ENCODE results near the gene HLA-F. TPM values are rescaled to one million over a fixed set of nuclear protein-coding genes. Genes with fewer than 3 reads are reported as not detected.
A peak's percentile ranks its signal among the peaks of the same experiment; 100 is the strongest.

The HLA-F gene
- total and polyA plus RNA-seq, 7 donors: 12.0 to 26.5 (median 17.0) TPM

DNA sequence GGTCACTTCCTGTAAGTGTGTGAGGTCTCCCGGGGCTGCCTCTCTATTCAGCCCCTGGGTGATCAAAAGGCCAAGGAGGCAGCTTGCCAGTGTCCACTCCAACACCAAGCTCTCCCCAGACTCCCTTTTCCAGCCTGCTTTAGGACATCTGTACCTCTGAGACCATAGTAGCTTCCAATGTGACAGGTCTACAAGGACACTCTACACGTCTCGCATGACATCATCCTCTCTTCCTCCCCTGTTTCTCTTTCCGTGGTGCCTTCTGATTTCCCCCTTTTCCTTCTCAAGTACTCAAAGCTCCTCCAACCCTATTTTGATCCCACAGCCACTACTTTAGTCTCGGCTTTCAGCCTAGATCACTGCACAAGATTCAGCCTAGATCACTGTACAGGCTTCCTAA is 26.4 kb downstream of the HLA-F start:
- no peaks in the 10 kb centered on the region for H3K27me3 ChIP-seq (ENCODE audit: insufficient read depth in 3 of 3, low read length in 2 of 3)
- DNase-seq: no peak
- ATAC-seq: no peak
- H3K36me3 ChIP-seq (ENCODE audit: insufficient read depth in 1 of 2, low read depth in 1 of 2): no peaks in the 10 kb centered on the region
- peak overlapping the region; percentile 82 for H3K4me3 ChIP-seq
- no peak overlapping the region for H3K27ac ChIP-seq
- H3K9me3 ChIP-seq: no peaks in the 10 kb centered on the region
- 54 to 58% (median 55%) methylated on average over 5 of the region's 5 CpGs for WGBS, 3 donors
- TF ChIP-seq, protein P1, sequence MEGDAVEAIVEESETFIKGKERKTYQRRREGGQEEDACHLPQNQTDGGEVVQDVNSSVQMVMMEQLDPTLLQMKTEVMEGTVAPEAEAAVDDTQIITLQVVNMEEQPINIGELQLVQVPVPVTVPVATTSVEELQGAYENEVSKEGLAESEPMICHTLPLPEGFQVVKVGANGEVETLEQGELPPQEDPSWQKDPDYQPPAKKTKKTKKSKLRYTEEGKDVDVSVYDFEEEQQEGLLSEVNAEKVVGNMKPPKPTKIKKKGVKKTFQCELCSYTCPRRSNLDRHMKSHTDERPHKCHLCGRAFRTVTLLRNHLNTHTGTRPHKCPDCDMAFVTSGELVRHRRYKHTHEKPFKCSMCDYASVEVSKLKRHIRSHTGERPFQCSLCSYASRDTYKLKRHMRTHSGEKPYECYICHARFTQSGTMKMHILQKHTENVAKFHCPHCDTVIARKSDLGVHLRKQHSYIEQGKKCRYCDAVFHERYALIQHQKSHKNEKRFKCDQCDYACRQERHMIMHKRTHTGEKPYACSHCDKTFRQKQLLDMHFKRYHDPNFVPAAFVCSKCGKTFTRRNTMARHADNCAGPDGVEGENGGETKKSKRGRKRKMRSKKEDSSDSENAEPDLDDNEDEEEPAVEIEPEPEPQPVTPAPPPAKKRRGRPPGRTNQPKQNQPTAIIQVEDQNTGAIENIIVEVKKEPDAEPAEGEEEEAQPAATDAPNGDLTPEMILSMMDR (IDR thresholded peaks at IDR 0.05): no peak
- intact Hi-C loops (cut with DNase I): loop anchor here in 1 of 2 donors (5.0 to 10.0 kb wide), 2 partner anchors 97 to 265 kb away; no protein-coding TSS in a partner anchor
- H3K4me1 ChIP-seq: peaks cover 5% of the 10 kb centered on the region

DNA sequence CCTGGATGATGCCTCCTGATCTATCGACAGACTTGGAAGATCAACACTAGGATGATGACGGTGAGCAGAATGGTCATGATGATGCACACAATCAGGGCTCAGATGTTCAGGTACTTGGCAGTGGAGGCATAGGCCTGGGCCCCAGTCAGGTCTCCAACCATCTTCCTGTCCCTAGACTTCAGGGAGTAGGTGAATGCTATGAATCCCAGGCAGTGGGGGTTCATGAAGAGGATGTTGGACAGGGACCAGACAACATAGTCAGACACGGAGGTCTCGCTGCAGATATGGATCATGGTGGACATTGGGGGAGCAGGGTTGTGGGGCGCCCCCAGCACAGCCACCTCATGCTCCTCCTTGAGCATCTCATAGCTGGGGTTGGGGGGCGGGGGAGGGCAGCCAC is 27.5 kb downstream of the HLA-F start:
- Histone ChIP-seq H3K36me3 (ENCODE audit: insufficient read depth in 1 of 2, low read depth in 1 of 2) (no peaks in the 10 kb centered on the region), H3K4me1 (peaks cover 5% of the 10 kb centered on the region), H3K9me3 (no peaks in the 10 kb centered on the region), H3K27me3 (ENCODE audit: insufficient read depth in 3 of 3, low read length in 2 of 3) (no peaks in the 10 kb centered on the region), H3K4me3 (no peak overlapping the region), H3K27ac (no peak overlapping the region)
- DNase-seq: no peak
- TF ChIP-seq, protein P1 (IDR thresholded peaks at IDR 0.05): no peak
- intact Hi-C loops (cut with DNase I): loop anchor here in 1 of 2 donors (5.0 kb wide), 1 partner anchor 98 kb away; no protein-coding TSS in a partner anchor
- 63 to 82% (median 80%) methylated on average over 6 of the region's 6 CpGs for WGBS, 3 donors
- no peak for ATAC-seq

DNA sequence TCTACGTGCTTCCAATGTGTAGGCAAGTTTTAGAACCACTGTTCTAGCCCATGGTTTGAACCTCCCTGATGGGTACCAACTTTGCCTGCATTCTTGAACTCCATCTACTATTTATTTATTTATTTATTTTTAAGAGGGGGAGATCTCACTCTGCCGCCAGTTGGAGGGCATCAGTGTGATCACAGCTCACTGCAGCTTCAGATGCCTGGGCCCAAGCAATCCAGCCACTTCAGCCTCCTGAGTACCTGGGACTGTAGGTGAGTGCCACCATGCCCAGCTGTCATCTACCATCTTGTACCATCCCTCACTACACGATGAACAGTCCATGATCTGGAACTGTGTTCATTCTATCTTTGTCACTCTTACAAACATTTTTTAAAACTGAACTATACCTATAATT is 28.2 kb downstream of the HLA-F start:
- Histone ChIP-seq H3K36me3 (ENCODE audit: insufficient read depth in 1 of 2, low read depth in 1 of 2) (no peaks in the 10 kb centered on the region), H3K4me1 (peaks cover 5% of the 10 kb centered on the region), H3K4me3 (peak overlapping the region; percentile 80), H3K27ac (peak overlapping the region; percentile 79), H3K9me3 (no peaks in the 10 kb centered on the region), H3K27me3 (ENCODE audit: insufficient read depth in 3 of 3, low read length in 2 of 3) (no peaks in the 10 kb centered on the region)
- DNase-seq: no peak
- intact Hi-C loops (cut with DNase I): loop anchor here in 1 of 2 donors (5.0 kb wide), 1 partner anchor 99 kb away; no protein-coding TSS in a partner anchor
- no peak for ATAC-seq
- 89 to 93% (median 90%) methylated on average over 3 of the region's 3 CpGs for WGBS, 3 donors
- TF ChIP-seq, protein P1 (IDR thresholded peaks at IDR 0.05): no peak

DNA sequence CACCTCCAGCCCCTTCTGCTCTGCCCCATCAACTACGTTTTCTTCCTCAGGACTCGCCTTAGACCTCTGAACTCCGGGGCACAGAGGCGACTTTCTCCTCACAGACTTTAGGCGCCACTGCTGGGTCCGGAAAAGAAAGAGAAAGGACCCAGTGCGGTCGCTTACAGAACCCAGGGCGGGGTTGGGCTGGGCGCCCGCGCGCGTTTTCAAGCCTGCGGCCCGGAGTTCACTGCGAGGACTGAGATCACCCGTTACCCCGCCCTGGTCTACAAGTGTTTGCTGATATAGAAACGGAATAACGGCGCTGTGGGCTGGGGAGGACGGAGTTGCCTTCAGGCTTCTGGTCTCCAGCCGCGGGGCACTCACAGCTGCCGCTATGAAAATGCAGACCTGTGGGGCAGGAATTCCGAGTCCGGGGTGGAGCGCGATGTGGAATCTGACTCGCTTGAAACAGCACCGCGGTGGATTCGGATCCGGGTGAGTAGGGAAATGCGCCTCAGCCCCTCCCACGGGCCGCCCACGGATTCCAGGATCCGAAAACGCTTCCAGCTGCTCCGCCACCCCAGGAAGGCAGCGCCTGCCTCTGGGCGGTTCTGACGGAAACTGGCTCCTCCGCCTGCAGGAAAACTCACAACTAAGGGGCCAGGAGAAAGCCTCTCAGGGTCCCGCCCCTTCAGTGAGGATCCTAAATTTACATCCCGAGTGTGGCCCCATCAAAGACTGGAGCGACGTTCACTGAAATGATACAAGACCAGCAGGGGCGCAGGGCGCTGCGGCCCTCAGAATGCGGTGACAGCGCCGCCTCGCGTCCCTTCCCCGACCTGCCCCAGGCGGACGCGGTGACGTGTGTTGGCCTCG is 29.4 kb downstream of the HLA-F start:
- Histone ChIP-seq H3K4me3 (peak overlapping the region; percentile 80), H3K27ac (peak overlapping the region; percentile 79), H3K36me3 (ENCODE audit: insufficient read depth in 1 of 2, low read depth in 1 of 2) (no peaks in the 10 kb centered on the region), H3K9me3 (no peaks in the 10 kb centered on the region), H3K4me1 (peaks cover 5% of the 10 kb centered on the region), H3K27me3 (ENCODE audit: insufficient read depth in 3 of 3, low read length in 2 of 3) (peaks cover 0 to 9% (median 0%) of the 10 kb centered on the region in 3 donors)
- DNase-seq (peak; percentile 89 to 92), ATAC-seq (peak; percentile 87 to 92 (median 90))
- intact Hi-C loops (cut with DNase I): loop anchor here in 1 of 2 donors (5.0 kb wide), 1 partner anchor 100 kb away; no protein-coding TSS in a partner anchor
- 1 to 2% (median 2%) methylated on average over 64 of the region's 64 CpGs for WGBS, 3 donors
- TF ChIP-seq, protein P1 (IDR thresholded peaks at IDR 0.05): peak; percentile 91

Data from psoas muscle (tissue), 8 donors.